Thyroid gland (tissue), 4 donors: ENCODE results near the gene SYN1.

ENCODE experiments used
- POLR2A ChIP-seq, 2 donors: fragments of 450-650 bp; IDR thresholded peaks; one replicate each; pipeline ENCODE4 v1.6.1; 2017; ENCODE audit warnings: antibody characterized with exemption in 2 of 2, mild to moderate bottlenecking in 2 of 2, moderate library complexity in 1 of 2
- TF ChIP-seq, protein P1 (sequence below), 6 experiments: fragments of 200-600 bp in 3 of 6; fragments of 450-650 bp in 3 of 6; sonication (generic) in 3 of 6; IDR thresholded peaks; one replicate each; pipeline ENCODE4 v1.5.1; 2016 to 2019; ENCODE audit warnings: antibody characterized with exemption in 6 of 6, mild to moderate bottlenecking in 2 of 6, inconsistent platforms in 1 of 6, moderate library complexity in 1 of 6

DNA sequence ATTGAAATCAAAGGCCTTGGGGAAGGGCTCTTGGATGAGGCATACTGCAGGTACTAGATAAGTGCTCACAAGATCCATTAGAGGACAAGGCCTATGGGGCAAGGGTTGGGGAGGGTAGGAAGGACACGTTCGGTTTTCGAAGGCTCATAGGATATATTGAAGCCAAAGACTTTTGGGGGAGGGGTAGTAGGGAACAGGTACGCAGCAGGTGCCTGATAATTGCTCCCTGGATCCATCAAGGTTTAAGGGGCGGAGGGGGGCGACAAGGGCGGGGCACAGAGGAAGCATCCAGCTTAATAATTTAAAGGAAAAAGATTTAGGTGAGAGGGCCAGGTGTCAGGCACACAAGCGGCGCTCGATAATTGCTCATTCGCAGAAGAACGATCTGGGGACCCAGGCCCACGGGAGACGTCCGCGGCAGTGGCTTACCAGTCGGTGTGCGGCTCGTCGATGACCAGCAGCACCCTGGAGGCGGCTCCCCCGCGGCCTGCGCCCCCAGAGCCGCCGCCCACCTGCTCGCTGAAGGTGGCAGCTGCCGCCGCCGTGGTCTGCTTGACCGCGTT, 653 bp downstream of the SYN1 start:
- TF ChIP-seq, protein P1, sequence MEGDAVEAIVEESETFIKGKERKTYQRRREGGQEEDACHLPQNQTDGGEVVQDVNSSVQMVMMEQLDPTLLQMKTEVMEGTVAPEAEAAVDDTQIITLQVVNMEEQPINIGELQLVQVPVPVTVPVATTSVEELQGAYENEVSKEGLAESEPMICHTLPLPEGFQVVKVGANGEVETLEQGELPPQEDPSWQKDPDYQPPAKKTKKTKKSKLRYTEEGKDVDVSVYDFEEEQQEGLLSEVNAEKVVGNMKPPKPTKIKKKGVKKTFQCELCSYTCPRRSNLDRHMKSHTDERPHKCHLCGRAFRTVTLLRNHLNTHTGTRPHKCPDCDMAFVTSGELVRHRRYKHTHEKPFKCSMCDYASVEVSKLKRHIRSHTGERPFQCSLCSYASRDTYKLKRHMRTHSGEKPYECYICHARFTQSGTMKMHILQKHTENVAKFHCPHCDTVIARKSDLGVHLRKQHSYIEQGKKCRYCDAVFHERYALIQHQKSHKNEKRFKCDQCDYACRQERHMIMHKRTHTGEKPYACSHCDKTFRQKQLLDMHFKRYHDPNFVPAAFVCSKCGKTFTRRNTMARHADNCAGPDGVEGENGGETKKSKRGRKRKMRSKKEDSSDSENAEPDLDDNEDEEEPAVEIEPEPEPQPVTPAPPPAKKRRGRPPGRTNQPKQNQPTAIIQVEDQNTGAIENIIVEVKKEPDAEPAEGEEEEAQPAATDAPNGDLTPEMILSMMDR (IDR thresholded peaks at IDR 0.05), result no peak
- no peak for TF ChIP-seq POLR2A (IDR thresholded peaks at IDR 0.05)
